Immature natural killer cell (primary cell): Measurements from ENCODE around the gene CAMK2A. TPM values are rescaled to one million over a fixed set of nuclear protein-coding genes. Genes with fewer than 3 reads are reported as not detected.

Source experiments
- DNase-seq, 3 donors: peaks; one replicate each; pipeline ENCODE4 v3.0.0; 2022; ENCODE audit warnings: mixed read lengths in 1 of 3
- H3K27ac Mint-ChIP-seq, 6 donors: one replicate each; pipeline ENCODE4 v1.8.0; 2020; ENCODE audit warnings: mixed read lengths in 6 of 6, mild to moderate bottlenecking in 5 of 6, inconsistent platforms in 4 of 6, moderate library complexity in 3 of 6
- H3K27me3 Mint-ChIP-seq, 3 donors: one replicate each; pipeline ENCODE4 v1.8.0; 2020 to 2021; ENCODE audit warnings: low read depth in 3 of 3, mild to moderate bottlenecking in 3 of 3, mixed read lengths in 3 of 3, moderate library complexity in 3 of 3, inconsistent platforms in 1 of 3
- H3K36me3 Mint-ChIP-seq, 3 donors: one replicate each; pipeline ENCODE4 v1.8.0; 2020; ENCODE audit warnings: mixed read lengths in 3 of 3, inconsistent platforms in 2 of 3, mild to moderate bottlenecking in 2 of 3
- H3K4me1 Mint-ChIP-seq, 2 donors: one replicate each; pipeline ENCODE4 v1.8.0; 2020; ENCODE audit warnings: inconsistent platforms in 2 of 2, mild to moderate bottlenecking in 2 of 2, mixed read lengths in 2 of 2, moderate library complexity in 1 of 2
- H3K4me3 Mint-ChIP-seq, 5 donors: one replicate each; pipeline ENCODE4 v1.8.0; 2020; ENCODE audit warnings: mild to moderate bottlenecking in 5 of 5, mixed read lengths in 5 of 5, inconsistent platforms in 3 of 5, moderate library complexity in 3 of 5
- H3K9me3 Mint-ChIP-seq, 6 donors: one replicate each; pipeline ENCODE4 v1.8.0; 2020; ENCODE audit warnings: mild to moderate bottlenecking in 6 of 6, mixed read lengths in 6 of 6, inconsistent platforms in 4 of 6, moderate library complexity in 3 of 6
- polyA plus RNA-seq, 3 donors: library from polyadenylated mRNA; unstranded; fragments of 300-500 nt; fragmentation: Illumina TruSeq; gene quantifications; one replicate each; pipeline ENCODE4 v1.2.3, GENCODE V29; 2021

Gene CAMK2A
- polyA plus RNA-seq, 3 donors from 2014 or later = not detected

DNA sequence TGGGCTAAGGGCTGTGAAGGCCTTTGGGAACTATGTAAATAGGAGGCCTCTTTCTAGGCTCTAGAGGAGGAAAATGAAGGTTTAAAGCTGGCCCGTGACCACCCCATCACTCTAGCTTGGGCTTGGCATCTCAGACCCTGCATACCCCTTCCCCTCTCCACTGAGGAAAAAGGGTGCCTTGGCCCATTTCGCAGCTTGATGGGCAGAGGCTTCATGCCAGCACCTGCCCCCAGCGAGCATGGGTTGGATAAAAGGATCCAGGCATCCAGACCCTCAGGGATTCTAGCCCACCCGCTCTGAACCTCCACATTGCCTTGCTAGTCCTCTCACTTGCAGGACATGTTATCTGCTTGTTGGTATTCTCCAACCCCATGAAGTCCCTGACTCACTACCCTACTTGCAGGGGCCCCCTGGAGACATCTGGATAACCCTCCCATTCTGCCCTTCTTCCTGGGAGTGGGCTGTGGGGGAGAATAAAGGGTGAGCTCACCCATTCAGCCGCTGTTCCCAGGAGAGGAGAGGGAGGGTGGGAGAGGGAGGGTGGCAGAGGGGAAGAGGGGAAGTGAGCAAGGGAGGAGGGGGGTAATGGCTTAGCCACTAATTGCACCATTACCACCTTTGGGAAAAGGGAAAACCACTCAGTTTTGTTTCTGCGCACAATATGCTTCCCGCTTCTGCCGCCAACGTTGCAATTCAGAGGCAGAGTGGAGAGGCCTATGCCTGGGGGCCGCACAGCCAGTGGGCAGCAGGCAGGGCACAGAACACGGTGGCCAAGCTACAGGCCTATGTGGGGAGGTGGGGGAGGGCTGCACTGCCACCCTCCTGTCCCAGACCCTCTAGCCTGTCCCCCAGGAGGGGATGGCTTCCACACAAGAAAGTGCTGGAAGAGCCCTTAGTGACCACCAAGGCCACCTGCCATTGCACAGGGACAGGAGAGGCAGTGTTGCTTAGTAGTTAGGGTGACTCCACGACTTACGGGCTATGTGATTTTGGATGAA, 2.1 kb upstream of the CAMK2A start:
- DNase-seq = no peak
- Mint-ChIP-seq H3K36me3 (no peaks in the 10 kb centered on the region), H3K27ac (no peak overlapping the region), H3K9me3 (peaks cover 0 to 1% (median 0%) of the 10 kb centered on the region in 6 donors), H3K4me3 (no peak overlapping the region), H3K4me1 (no peaks in the 10 kb centered on the region), H3K27me3 (peaks cover 2 to 4% (median 3%) of the 10 kb centered on the region in 3 donors)

- H3K36me3 Mint-ChIP-seq = no peaks in the 10 kb centered on the region
- no peaks in the 10 kb centered on the region for H3K9me3 Mint-ChIP-seq
- H3K27me3 Mint-ChIP-seq = peaks cover 2 to 4% (median 3%) of the 10 kb centered on the region in 3 donors
- H3K4me1 Mint-ChIP-seq = no peaks in the 10 kb centered on the region
- H3K27ac Mint-ChIP-seq = no peak overlapping the region
- no peak overlapping the region for H3K4me3 Mint-ChIP-seq
- no peak for DNase-seq
These were observed 782 bp downstream of the CAMK2A start for GRCh38 chr5:150288791-150289190.

GRCh38 chr5:150288361-150288760, 1.2 kb downstream of the CAMK2A start:
- DNase-seq = no peak
- Mint-ChIP-seq H3K27me3 (peaks cover 2 to 5% (median 3%) of the 10 kb centered on the region in 3 donors), H3K27ac (no peak overlapping the region), H3K9me3 (no peaks in the 10 kb centered on the region), H3K4me3 (no peak overlapping the region), H3K36me3 (no peaks in the 10 kb centered on the region), H3K4me1 (no peaks in the 10 kb centered on the region)

DNA sequence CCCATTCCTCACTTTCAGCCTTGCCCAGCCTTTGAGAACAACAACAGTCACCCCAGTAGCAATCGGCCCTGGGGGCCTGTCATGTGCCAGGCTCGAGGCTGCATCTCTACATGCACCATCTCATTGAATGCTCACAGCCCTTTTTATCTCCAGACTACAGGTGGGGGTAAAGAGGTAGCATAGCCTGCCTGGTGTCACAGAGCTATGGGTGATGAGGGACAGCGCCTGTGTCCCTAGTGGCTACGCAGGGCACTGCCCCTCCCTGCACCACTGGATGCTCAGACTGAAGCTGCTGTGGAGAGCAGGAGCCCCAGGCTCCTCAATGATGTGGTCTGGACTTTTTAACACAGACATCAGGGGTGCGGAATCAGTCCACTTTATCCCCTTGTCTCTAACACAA, 2.8 kb downstream of the CAMK2A start:
- no peak overlapping the region for H3K4me3 Mint-ChIP-seq
- no peaks in the 10 kb centered on the region for H3K4me1 Mint-ChIP-seq
- no peak for DNase-seq
- no peak overlapping the region for H3K27ac Mint-ChIP-seq
- H3K9me3 Mint-ChIP-seq = no peaks in the 10 kb centered on the region
- H3K27me3 Mint-ChIP-seq = peaks cover 1 to 4% (median 3%) of the 10 kb centered on the region in 3 donors
- no peaks in the 10 kb centered on the region for H3K36me3 Mint-ChIP-seq

DNA sequence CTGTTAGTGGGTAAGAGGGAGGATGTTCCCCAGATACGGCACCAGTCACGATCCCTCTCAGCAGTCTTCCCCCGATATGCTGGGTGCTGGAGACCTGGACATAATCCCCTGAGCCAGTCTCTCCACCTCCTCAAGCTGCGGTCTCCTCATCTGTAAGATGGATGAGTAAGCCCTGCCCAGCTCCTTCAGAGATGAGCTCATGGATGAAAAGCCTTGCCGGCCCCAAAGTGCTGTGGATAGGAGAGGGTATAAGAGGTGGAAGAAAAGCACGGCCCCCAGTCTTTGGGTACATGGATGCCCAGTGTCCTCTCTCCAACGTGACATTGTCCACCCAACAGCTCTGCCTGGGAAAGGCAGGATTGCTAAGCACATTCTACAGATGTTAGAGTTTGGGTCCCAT, 4.5 kb downstream of the CAMK2A start:
- Mint-ChIP-seq H3K36me3 (no peaks in the 10 kb centered on the region), H3K4me3 (no peak overlapping the region), H3K4me1 (no peaks in the 10 kb centered on the region), H3K27me3 (peaks cover 1 to 5% (median 5%) of the 10 kb centered on the region in 3 donors), H3K9me3 (no peaks in the 10 kb centered on the region), H3K27ac (no peak overlapping the region)
- no peak for DNase-seq

GRCh38 chr5:150284311-150284710, 5.3 kb downstream of the CAMK2A start:
- no peak for DNase-seq
- no peak overlapping the region for H3K4me3 Mint-ChIP-seq
- peaks cover 1 to 5% (median 4%) of the 10 kb centered on the region in 3 donors for H3K27me3 Mint-ChIP-seq
- H3K36me3 Mint-ChIP-seq = no peaks in the 10 kb centered on the region
- H3K4me1 Mint-ChIP-seq = no peaks in the 10 kb centered on the region
- H3K9me3 Mint-ChIP-seq = no peaks in the 10 kb centered on the region
- H3K27ac Mint-ChIP-seq = no peak overlapping the region

GRCh38 chr5:150283904-150284303, 5.7 kb downstream of the CAMK2A start:
- H3K4me1 Mint-ChIP-seq = no peaks in the 10 kb centered on the region
- H3K4me3 Mint-ChIP-seq = no peak overlapping the region
- peaks cover 1 to 5% (median 4%) of the 10 kb centered on the region in 3 donors for H3K27me3 Mint-ChIP-seq
- no peaks in the 10 kb centered on the region for H3K9me3 Mint-ChIP-seq
- H3K36me3 Mint-ChIP-seq = no peaks in the 10 kb centered on the region
- no peak for DNase-seq
- H3K27ac Mint-ChIP-seq = no peak overlapping the region

DNA sequence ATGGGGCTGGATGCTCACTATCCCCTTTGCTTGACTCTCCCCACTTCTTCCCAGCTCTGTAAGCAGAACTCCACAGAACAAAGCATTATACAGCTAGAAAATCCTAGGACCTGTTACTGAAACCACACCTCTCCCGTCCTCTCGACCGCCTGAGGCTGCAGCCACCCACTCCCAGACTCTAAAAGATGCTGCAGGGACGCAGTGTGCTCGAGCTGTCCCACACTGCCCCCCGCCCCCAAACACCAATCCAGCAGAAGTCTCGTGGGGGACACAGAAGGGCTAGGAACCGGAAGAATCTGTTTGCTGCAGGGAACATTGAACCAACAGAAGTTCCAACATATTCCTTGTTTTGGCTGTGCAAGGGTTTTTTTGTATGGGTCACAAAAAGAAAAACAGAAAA, 7.6 kb downstream of the CAMK2A start:
- H3K9me3 Mint-ChIP-seq = no peaks in the 10 kb centered on the region
- no peaks in the 10 kb centered on the region for H3K4me1 Mint-ChIP-seq

DNA sequence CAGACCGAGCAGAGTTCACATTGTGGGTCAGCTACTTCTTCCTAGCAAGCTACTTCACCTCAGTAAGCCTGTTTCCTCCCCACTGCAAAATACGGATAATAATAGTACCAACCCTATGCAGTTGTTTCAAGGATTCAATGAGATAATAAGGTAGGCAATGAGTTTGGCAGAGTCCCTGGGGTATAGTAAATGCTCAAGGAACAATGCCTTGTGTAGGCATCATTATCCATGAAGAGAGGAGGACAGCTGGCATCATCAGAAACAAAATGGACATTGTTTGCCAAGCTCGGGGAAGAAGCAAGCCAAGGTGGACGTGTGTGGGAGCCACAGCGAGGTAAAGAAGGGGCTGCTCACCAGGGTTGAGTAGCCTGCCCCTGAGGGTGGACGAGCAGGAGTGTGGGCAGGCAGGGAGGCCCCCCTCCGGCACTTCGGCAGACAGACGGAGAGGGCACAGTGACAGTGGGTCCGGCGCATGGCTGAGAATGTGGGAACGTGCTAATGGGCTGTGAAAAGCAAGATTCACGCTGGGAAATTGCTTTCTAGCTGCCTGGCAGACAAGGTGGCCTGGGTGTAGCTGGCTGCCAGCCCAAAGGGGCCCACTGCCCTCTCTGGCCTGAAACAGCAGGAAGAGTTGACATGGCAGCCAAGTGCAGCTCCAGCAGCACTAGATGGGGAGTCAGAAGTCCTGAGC, 10.1 kb downstream of the CAMK2A start:
- Mint-ChIP-seq H3K4me1 (no peaks in the 10 kb centered on the region), H3K9me3 (peaks cover 0 to 2% (median 0%) of the 10 kb centered on the region in 6 donors), H3K27ac (no peak overlapping the region), H3K4me3 (no peak overlapping the region), H3K36me3 (no peaks in the 10 kb centered on the region), H3K27me3 (peaks cover 0 to 6% (median 4%) of the 10 kb centered on the region in 3 donors)
- no peak for DNase-seq

More for the DNA sequence above, 7.6 kb downstream of the CAMK2A start:
- peaks cover 0 to 5% (median 4%) of the 10 kb centered on the region in 3 donors for H3K27me3 Mint-ChIP-seq
- H3K36me3 Mint-ChIP-seq = no peaks in the 10 kb centered on the region
- DNase-seq = no peak
- no peak overlapping the region for H3K4me3 Mint-ChIP-seq
- no peak overlapping the region for H3K27ac Mint-ChIP-seq

DNA sequence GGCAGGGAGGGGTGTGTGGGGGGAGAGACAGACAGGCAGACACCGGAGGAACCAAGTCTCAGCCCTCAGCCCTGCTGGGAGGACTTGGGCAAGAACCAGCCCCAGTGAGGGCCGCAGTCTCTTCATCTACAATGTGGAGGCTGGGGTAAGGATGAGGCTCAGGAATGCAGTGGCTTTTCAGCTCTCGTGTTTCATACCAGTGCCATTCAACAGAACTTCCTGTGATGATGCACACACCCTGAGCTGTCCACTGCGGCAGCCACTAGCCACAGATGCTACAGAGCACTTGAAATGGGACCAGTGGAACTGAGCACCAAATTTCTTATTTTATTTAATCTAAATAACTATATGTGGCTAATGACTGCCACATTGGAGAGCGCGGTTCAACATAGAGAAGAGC, 10.7 kb downstream of the CAMK2A start:
- H3K9me3 Mint-ChIP-seq = peaks cover 0 to 2% (median 0%) of the 10 kb centered on the region in 6 donors
- H3K4me3 Mint-ChIP-seq = no peak overlapping the region
- no peaks in the 10 kb centered on the region for H3K36me3 Mint-ChIP-seq
- no peak overlapping the region for H3K27ac Mint-ChIP-seq
- peaks cover 0 to 6% (median 4%) of the 10 kb centered on the region in 3 donors for H3K27me3 Mint-ChIP-seq
- no peak for DNase-seq
- no peaks in the 10 kb centered on the region for H3K4me1 Mint-ChIP-seq

DNA sequence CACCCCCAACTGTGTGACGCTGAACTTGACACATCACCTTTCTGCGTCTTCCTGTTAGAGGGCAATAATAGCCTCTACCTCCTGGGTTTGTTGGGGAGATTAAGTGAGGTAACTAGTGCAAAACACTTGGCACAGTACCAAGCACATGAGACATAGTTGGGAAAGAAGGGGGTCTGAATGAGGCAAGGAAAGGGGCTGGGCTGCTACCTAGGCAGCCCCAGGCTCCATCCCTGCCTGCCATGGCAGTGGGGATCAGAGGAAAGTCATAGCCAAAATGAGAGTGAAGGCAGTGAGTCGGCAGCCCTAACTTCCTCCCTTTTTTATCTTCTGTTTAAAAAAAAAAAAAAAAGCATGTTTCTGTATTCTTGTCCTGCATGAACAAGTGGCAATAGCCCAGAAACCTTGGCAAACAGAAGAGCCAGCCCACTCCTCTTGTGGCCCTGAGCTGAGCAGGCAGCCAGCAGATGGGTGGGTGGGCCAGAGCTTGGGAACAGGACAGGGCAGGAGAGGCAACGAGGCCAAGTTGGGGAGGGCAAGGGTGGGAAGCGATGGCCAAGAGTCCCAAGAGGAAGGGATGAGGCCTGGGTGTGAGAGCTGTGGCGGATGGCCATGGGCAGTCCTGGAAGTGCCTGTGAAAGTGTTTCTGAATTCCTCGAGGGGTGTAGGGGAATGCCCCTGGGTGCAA, 11.4 kb downstream of the CAMK2A start:
- no peak for DNase-seq
- Mint-ChIP-seq H3K27me3 (peaks cover 0 to 4% (median 2%) of the 10 kb centered on the region in 3 donors), H3K36me3 (no peaks in the 10 kb centered on the region), H3K4me1 (no peaks in the 10 kb centered on the region), H3K9me3 (peaks cover 0 to 2% (median 0%) of the 10 kb centered on the region in 6 donors), H3K27ac (no peak overlapping the region), H3K4me3 (no peak overlapping the region)

GRCh38 chr5:150277043-150277442, 12.5 kb downstream of the CAMK2A start:
- Mint-ChIP-seq H3K9me3 (peaks cover 0 to 2% (median 0%) of the 10 kb centered on the region in 6 donors), H3K36me3 (no peaks in the 10 kb centered on the region), H3K4me3 (no peak overlapping the region), H3K27me3 (peaks cover 3 to 7% (median 4%) of the 10 kb centered on the region in 3 donors), H3K27ac (no peak overlapping the region), H3K4me1 (no peaks in the 10 kb centered on the region)
- DNase-seq = no peak

DNA sequence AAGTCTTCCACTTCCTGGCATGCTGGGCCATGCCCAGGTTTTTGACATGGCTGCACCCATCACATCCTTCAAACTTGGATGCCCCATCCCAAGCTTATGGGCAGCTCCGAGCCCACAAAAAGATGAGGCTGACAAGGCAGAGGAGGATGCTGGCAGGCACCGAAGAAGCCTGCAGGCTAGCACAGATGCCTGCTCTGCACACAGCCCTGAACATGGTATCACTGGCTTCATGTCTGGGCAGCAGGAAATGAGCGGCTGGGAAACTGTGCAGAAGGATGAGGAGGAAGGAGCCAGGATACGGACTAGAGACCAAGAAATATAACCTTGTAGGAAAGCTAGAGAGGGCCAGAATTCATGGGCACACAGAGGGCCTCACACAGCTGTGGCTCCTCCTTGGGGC, 14.8 kb downstream of the CAMK2A start:
- no peak for DNase-seq
- no peaks in the 10 kb centered on the region for H3K4me1 Mint-ChIP-seq

More for the DNA sequence above, 14.8 kb downstream of the CAMK2A start:
- Mint-ChIP-seq H3K9me3 (peaks cover 0 to 2% (median 0%) of the 10 kb centered on the region in 6 donors), H3K4me3 (no peak overlapping the region), H3K36me3 (no peaks in the 10 kb centered on the region), H3K27me3 (peaks cover 3 to 6% (median 4%) of the 10 kb centered on the region in 3 donors), H3K27ac (no peak overlapping the region)
